OCI-LY7 (cell line): ENCODE measurements around the gene ADD1. TPM values are rescaled to one million over a fixed set of nuclear protein-coding genes. Genes with fewer than 3 reads are reported as not detected.

ENCODE experiments used
- BruUV-seq: library from RNA; stranded (reverse); fragments of 400-500 nt; replicated peaks from 2 replicates; lab custom pipeline; 2021; lab: Mats Ljungman, UMichigan
- CTCF ChIA-PET: fragments of 300-600 bp; sonication (Branson Sonifier 250); formaldehyde crosslinking; loops from one replicate; lab custom pipeline; 2022; ENCODE audit warnings: antibody characterized with exemption; ENCODE audit not compliant: unreplicated experiment; lab: Charles Lee
- POLR2A ChIA-PET: fragments of 300-600 bp; sonication (Branson Sonifier 250); formaldehyde crosslinking; loops from one replicate; lab custom pipeline; 2022; ENCODE audit warnings: antibody characterized with exemption; lab: Charles Lee
- DNase-seq: peaks from one replicate; pipeline ENCODE4 v3.0.0-alpha.2; 2015; ENCODE audit warnings: low spot score
- H2AFZ ChIP-seq: fragments of 200-600 bp; sonication (generic), shearing (Covaris generic); 2 replicates; pipeline ENCODE4 v1.6.1; 2014; ENCODE audit warnings: mild to moderate bottlenecking, antibody characterized with exemption, low read length, moderate library complexity
- H3K27ac ChIP-seq: fragments of 200-600 bp; sonication (generic); 2 replicates; pipeline ENCODE4 v1.5.1; 2014; ENCODE audit warnings: mixed run types, low read depth, mild to moderate bottlenecking, moderate library complexity, low read length, inconsistent platforms; ENCODE audit not compliant: poor library complexity, severe bottlenecking
- H3K36me3 ChIP-seq: fragments of 200-600 bp; sonication (generic); 2 replicates; pipeline ENCODE4 v1.6.1; 2014; ENCODE audit warnings: mild to moderate bottlenecking, antibody characterized with exemption, low read length, moderate library complexity, mixed read lengths; ENCODE audit not compliant: insufficient read depth
- H3K4me1 ChIP-seq: fragments of 200-600 bp; sonication (generic); 2 replicates; pipeline ENCODE4 v1.5.1; 2014; ENCODE audit warnings: mild to moderate bottlenecking, low read length; ENCODE audit not compliant: insufficient read depth, poor library complexity, severe bottlenecking
- H3K4me2 ChIP-seq: fragments of 200-600 bp; sonication (generic); 2 replicates; pipeline ENCODE4 v1.6.1; 2014; ENCODE audit warnings: mild to moderate bottlenecking, low read length
- H3K4me3 ChIP-seq: fragments of 200-600 bp; sonication (generic); 2 replicates; pipeline ENCODE4 v1.5.1; 2014; ENCODE audit warnings: mild to moderate bottlenecking, low read depth, low read length; ENCODE audit not compliant: poor library complexity, severe bottlenecking
- H3K79me2 ChIP-seq: fragments of 200-600 bp; sonication (generic); 2 replicates; pipeline ENCODE4 v1.6.1; 2016; ENCODE audit warnings: low read depth, mild to moderate bottlenecking, low read length, moderate library complexity, mixed read lengths; ENCODE audit not compliant: insufficient read depth
- H3K9me2 ChIP-seq: fragments of 200-600 bp; sonication (generic); 2 replicates; pipeline ENCODE4 v1.6.1; 2016; ENCODE audit warnings: mild to moderate bottlenecking, low read length, mixed read lengths; ENCODE audit not compliant: insufficient read depth
- H3K9me3 ChIP-seq: fragments of 200-600 bp; sonication (generic); 2 replicates; pipeline ENCODE4 v1.6.1; 2014; ENCODE audit warnings: mild to moderate bottlenecking, mixed run types, low read length, mixed read lengths
- H4K20me1 ChIP-seq: fragments of 200-600 bp; sonication (generic); 2 replicates; pipeline ENCODE4 v1.6.1; 2014; ENCODE audit warnings: mild to moderate bottlenecking, antibody characterized with exemption, low read length, moderate library complexity, mixed read lengths; ENCODE audit not compliant: insufficient read depth
- EZH2phosphoT487 ChIP-seq: fragments of 200-600 bp; sonication (generic); IDR thresholded peaks from 2 replicates; pipeline ENCODE4 v1.6.1; 2018; ENCODE audit warnings: low read depth, borderline replicate concordance, mild to moderate bottlenecking, mixed run types, antibody characterized with exemption, low read length, moderate library complexity, mixed read lengths
- intact Hi-C: fragments of 100-400 bp; cut with micrococcal nuclease; formaldehyde crosslinking; loops from one replicate; pipeline ENCODE4 v1.10.0; 2022; ENCODE audit not compliant: unreplicated experiment
- total RNA-seq, 2 experiments: library from RNA; depleted of rRNA in 1 of 2; stranded (reverse); fragments of >200 nt in 1 of 2; shearing (Covaris generic) in 1 of 2; gene quantifications; 2 replicates each; pipeline ENCODE4 v1.2.3, GENCODE V29; 2014 to 2022
- TF ChIP-seq, protein P1 (sequence below): fragments of 200-600 bp; sonication (generic); conservative IDR thresholded peaks from 2 replicates; pipeline ENCODE4 v1.5.1; 2014; ENCODE audit warnings: mild to moderate bottlenecking, antibody characterized with exemption, low read length, moderate library complexity, mixed read lengths

Gene ADD1
- total RNA-seq, 2 experiments from 2014 or later, result 85.3 to 108 TPM

DNA sequence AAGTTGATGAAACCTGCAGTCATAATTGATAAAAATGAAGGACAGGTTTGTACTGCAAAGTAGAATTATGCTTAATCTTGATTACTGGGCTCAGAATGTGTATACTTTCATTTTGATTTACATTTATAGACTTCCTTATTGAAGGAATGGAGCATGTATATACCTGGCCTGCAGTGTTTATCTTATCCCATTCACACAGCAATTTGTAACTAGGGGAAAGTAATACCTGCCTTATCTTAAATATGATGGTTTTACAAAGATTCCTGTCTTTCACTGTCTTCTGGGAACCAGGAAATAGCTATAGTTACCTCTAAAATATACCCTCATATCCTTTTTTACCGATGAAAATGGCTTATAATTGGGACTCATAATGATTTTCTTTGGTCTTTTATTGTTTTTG lies 29.7 kb downstream of the ADD1 start:
- intact Hi-C loops, result no loop called here
- Histone ChIP-seq H3K4me2 (no peak overlapping the region), H3K79me2 (peaks cover 4% of the 10 kb centered on the region; the same call in 1 of the 2 replicates), H2AFZ (no peak overlapping the region), H3K4me1 (peaks cover 6% of the 10 kb centered on the region), H3K4me3 (no peak overlapping the region), H4K20me1 (no peaks in the 10 kb centered on the region), H3K9me3 (no peaks in the 10 kb centered on the region), H3K27ac (no peak overlapping the region), H3K9me2 (no peaks in the 10 kb centered on the region), H3K36me3 (peaks cover 6% of the 10 kb centered on the region; the same call in 1 of the 2 replicates)
- BruUV-seq, result no TSS peak
- POLR2A ChIA-PET, result interaction anchor here (1.1 kb wide), 1 partner anchor 17 kb away, joined by 5 read pairs; no protein-coding TSS in a partner anchor
- CTCF ChIA-PET, result no interaction called here
- TF ChIP-seq, protein P1, sequence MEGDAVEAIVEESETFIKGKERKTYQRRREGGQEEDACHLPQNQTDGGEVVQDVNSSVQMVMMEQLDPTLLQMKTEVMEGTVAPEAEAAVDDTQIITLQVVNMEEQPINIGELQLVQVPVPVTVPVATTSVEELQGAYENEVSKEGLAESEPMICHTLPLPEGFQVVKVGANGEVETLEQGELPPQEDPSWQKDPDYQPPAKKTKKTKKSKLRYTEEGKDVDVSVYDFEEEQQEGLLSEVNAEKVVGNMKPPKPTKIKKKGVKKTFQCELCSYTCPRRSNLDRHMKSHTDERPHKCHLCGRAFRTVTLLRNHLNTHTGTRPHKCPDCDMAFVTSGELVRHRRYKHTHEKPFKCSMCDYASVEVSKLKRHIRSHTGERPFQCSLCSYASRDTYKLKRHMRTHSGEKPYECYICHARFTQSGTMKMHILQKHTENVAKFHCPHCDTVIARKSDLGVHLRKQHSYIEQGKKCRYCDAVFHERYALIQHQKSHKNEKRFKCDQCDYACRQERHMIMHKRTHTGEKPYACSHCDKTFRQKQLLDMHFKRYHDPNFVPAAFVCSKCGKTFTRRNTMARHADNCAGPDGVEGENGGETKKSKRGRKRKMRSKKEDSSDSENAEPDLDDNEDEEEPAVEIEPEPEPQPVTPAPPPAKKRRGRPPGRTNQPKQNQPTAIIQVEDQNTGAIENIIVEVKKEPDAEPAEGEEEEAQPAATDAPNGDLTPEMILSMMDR, result no peak
- no peak for TF ChIP-seq EZH2phosphoT487
- no peak for DNase-seq

DNA sequence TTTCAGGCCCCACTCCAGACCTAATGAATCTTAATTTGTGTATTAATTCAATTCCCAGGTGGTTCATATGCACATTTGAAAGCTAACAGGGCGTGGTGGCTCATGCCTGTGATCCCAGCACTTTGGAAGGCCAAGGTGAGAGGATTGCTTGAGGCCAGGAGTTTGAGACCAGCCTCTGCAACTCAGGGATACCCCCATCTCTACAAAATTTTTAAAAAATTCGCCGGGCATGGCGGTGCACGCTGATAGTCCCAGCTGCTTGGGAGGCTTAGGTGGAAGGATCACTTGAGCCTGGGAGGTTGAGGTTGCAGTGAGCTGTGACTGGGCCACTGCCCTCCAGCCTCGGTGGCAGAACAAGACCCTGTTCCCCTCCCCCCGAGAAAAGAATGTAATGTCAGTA lies 31.2 kb downstream of the ADD1 start:
- H3K9me3 ChIP-seq, result no peaks in the 10 kb centered on the region
- H3K4me2 ChIP-seq, result no peak overlapping the region
- no TSS peak for BruUV-seq
- DNase-seq, result no peak
- H2AFZ ChIP-seq, result no peak overlapping the region
- H3K9me2 ChIP-seq, result no peaks in the 10 kb centered on the region
- POLR2A ChIA-PET, result interaction anchor here (0.6 to 0.7 kb wide), 2 partner anchors 10 to 842 kb away, joined by 3 read pairs; no protein-coding TSS in a partner anchor
- H3K36me3 ChIP-seq, result peaks cover 8% of the 10 kb centered on the region; the same call in 1 of the 2 replicates
- CTCF ChIA-PET, result no interaction called here
- H4K20me1 ChIP-seq, result no peaks in the 10 kb centered on the region
- peaks cover 4% of the 10 kb centered on the region; the same call in 1 of the 2 replicates for H3K79me2 ChIP-seq
- no peak overlapping the region for H3K27ac ChIP-seq
- intact Hi-C loops, result no loop called here
- no peak overlapping the region for H3K4me3 ChIP-seq
- H3K4me1 ChIP-seq, result peaks cover 6% of the 10 kb centered on the region
- TF ChIP-seq EZH2phosphoT487, result no peak
- TF ChIP-seq, protein P1, result no peak

DNA sequence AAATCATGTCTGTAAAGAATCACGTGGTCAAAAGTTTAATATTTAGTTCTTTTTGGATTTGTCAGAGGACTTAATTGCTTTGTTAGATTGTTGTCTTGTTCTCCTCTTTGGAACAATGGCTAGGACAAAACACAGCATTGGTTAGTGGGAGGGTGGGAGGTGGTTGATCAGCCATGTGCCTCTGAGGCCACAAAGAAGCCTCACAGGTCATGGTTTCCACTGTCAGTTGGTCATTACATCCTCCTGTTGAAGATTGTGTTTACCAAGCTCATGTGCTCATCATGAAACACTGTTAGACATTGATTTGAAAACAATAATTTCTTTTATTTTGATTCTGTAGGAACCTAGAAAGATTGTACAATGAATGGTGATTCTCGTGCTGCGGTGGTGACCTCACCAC lies 31.9 kb downstream of the ADD1 start:
- Histone ChIP-seq H3K79me2 (peaks cover 4% of the 10 kb centered on the region; the same call in 1 of the 2 replicates), H3K4me2 (no peak overlapping the region), H3K4me3 (no peak overlapping the region), H3K9me2 (no peaks in the 10 kb centered on the region), H3K27ac (no peak overlapping the region), H3K9me3 (no peaks in the 10 kb centered on the region), H3K36me3 (peaks cover 11% of the 10 kb centered on the region; the same call in 1 of the 2 replicates), H3K4me1 (peaks cover 6% of the 10 kb centered on the region), H2AFZ (no peak overlapping the region), H4K20me1 (no peaks in the 10 kb centered on the region)
- DNase-seq, result no peak
- intact Hi-C loops, result no loop called here
- ChIA-PET POLR2A (no interaction called here), CTCF (no interaction called here)
- TF ChIP-seq, protein P1, result no peak
- no peak for TF ChIP-seq EZH2phosphoT487
- no TSS peak for BruUV-seq
